Mesendoderm (in vitro differentiated cells): ENCODE data around the gene FEZF1.

Experiments
- DNase-seq: peaks from one replicate; pipeline ENCODE4 v3.0.0; 2013
- H2AK5ac ChIP-seq: 2 replicates; pipeline ENCODE4 v1.6.1; 2013; ENCODE audit warnings: low read length, inconsistent platforms
- H2BK120ac ChIP-seq: 2 replicates; pipeline ENCODE4 v1.6.1; 2013; ENCODE audit warnings: low read depth, mild to moderate bottlenecking, low read length, moderate library complexity, mixed read lengths
- H2BK15ac ChIP-seq: replicated peaks from 2 replicates; pipeline ENCODE4 v1.6.1; 2013; ENCODE audit warnings: low read depth, mild to moderate bottlenecking, moderate library complexity
- H2BK5ac ChIP-seq: 2 replicates; pipeline ENCODE4 v1.6.1; 2013; ENCODE audit warnings: low read length, inconsistent platforms
- H3K18ac ChIP-seq: 2 replicates; pipeline ENCODE4 v1.6.1; 2013; ENCODE audit warnings: mild to moderate bottlenecking, low read length, mixed read lengths
- H3K23ac ChIP-seq: one replicate; pipeline ENCODE4 v1.6.1; 2013; ENCODE audit warnings: low read length
- H3K27ac ChIP-seq: 2 replicates; pipeline ENCODE4 v1.5.1; 2013; ENCODE audit warnings: low read depth, mild to moderate bottlenecking, inconsistent platforms, low read length, moderate library complexity
- H3K27me3 ChIP-seq: 2 replicates; pipeline ENCODE4 v1.6.1; 2013; ENCODE audit warnings: low read length, control low read depth, mild to moderate bottlenecking, inconsistent platforms; ENCODE audit not compliant: insufficient read depth, poor library complexity
- H3K36me3 ChIP-seq: 2 replicates; pipeline ENCODE4 v1.6.1; 2013; ENCODE audit warnings: low read length, inconsistent platforms; ENCODE audit not compliant: control insufficient read depth, insufficient read depth
- H3K4ac ChIP-seq: one replicate; pipeline ENCODE4 v1.6.1; 2013; ENCODE audit warnings: low read depth, mild to moderate bottlenecking, low read length, moderate library complexity
- H3K4me1 ChIP-seq: 2 replicates; pipeline ENCODE4 v1.6.1; 2013; ENCODE audit warnings: low read depth, low read length, inconsistent platforms; ENCODE audit not compliant: control insufficient read depth
- H3K4me2 ChIP-seq: 2 replicates; pipeline ENCODE4 v1.6.1; 2013; ENCODE audit warnings: low read length
- H3K4me3 ChIP-seq: 2 replicates; pipeline ENCODE4 v1.5.1; 2013; ENCODE audit warnings: mild to moderate bottlenecking, low read length
- H3K56ac ChIP-seq: one replicate; pipeline ENCODE4 v1.6.1; 2013; ENCODE audit warnings: low read length
- H3K79me1 ChIP-seq: 2 replicates; pipeline ENCODE4 v1.6.1; 2013; ENCODE audit warnings: low read length, inconsistent platforms
- H3K79me2 ChIP-seq: 2 replicates; pipeline ENCODE4 v1.6.1; 2013; ENCODE audit warnings: mild to moderate bottlenecking, low read length; ENCODE audit not compliant: control insufficient read depth, insufficient read depth
- H3K9ac ChIP-seq: 2 replicates; pipeline ENCODE4 v1.6.1; 2013; ENCODE audit warnings: low read length, inconsistent platforms
- H4K5ac ChIP-seq: one replicate; pipeline ENCODE4 v1.6.1; 2013; ENCODE audit warnings: low read length
- H4K8ac ChIP-seq: one replicate; pipeline ENCODE4 v1.6.1; 2013; ENCODE audit warnings: low read depth, mild to moderate bottlenecking, control low read depth, low read length, moderate library complexity
- WGBS: extraction: QIAGEN DNeasy Blood & Tissue Kit; methylation state at CpG from one replicate; pipeline ENCODE4 v1.1.7; 2013; ENCODE audit warnings: low lambda C conversion rate, missing lambda C conversion rate; ENCODE audit not compliant: insufficient coverage; ENCODE audit errors: extremely low coverage; 5-methylcytosine and 5-hydroxymethylcytosine counted together

FEZF1 gene

DNA sequence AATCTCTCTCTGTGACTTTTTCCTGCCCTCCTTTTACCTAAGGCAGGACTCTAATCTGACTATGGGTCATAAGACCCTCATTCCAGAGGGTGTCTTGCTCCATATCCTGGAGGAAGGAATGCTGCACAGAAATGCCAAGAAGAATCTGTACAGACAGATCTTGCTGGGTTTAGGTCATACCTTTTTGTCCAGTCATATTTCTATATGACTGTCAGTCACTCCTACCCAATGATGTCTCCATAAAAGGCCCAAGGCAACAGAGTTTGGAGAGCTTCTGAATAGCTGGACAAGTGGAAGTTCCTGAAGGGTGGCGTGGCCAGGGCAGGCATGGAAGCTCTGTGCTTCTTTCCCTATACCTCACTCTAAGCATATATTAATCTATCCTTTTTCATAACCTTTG is 47.5 kb downstream of the FEZF1 start:
- no CpG with 5 or more reads among the region's 1 CpG for WGBS
- no peak overlapping the region for H3K23ac ChIP-seq

DNA sequence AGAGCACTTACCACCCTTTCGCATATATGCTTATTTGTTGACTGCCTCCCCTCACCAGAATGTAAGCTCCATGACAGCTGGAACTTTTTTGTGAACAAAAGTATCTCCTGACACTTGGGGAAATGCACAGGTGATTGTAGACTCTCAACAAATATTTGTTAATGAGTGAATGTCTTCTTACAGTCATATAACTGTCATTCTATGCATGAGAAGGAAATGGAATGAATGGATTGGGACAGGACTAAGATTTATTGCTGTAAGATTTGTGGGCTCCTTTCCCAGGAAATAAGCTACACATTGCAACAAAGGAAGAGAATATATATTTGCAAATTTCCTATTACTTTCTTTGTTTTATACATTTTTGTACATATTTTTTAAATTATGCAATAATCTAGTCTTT is 48.5 kb downstream of the FEZF1 start:
- no peak for DNase-seq
- no peak overlapping the region for H3K9ac ChIP-seq
- WGBS: no CpG with 5 or more reads among the region's 1 CpG

More for the DNA sequence above, 47.5 kb downstream of the FEZF1 start:
- Histone ChIP-seq H3K4me1 (no peaks in the 10 kb centered on the region), H2BK5ac (no peak overlapping the region), H2BK120ac (no peak overlapping the region), H4K5ac (no peak overlapping the region), H3K18ac (no peak overlapping the region), H4K8ac (no peak overlapping the region), H3K9ac (no peak overlapping the region), H2BK15ac (no peak overlapping the region), H3K27ac (no peak overlapping the region), H3K4ac (no peak overlapping the region), H3K56ac (no peak overlapping the region), H3K27me3 (no peaks in the 10 kb centered on the region), H3K36me3 (no peaks in the 10 kb centered on the region), H3K79me2 (no peaks in the 10 kb centered on the region), H3K4me2 (no peak overlapping the region), H2AK5ac (no peak overlapping the region), H3K79me1 (no peaks in the 10 kb centered on the region), H3K4me3 (no peak overlapping the region)
- no peak for DNase-seq

DNA sequence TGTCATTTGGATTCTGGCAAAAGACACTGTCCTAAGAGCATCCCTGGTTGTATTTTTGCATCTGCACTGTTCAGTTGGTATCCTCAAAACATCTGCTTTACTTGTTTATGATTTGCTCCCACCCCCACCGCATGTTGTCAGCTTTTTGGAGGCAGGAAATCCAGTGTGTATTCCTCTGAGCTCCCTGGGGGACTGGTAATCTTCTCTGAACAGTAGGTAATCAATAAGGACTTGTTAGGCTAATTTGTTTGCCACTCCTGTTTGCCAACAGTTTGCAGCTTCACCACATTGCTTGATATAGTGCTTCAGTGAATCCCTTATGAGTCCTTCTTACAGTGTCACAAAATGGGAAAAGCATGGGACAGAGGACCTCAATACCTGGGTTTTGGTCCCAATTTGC is 49.1 kb downstream of the FEZF1 start:
- no CpG with 5 or more reads among the region's 1 CpG for WGBS
- H3K4me3 ChIP-seq: no peak overlapping the region
- no peak overlapping the region for H2BK120ac ChIP-seq
- no peak overlapping the region for H2BK15ac ChIP-seq
- H2BK5ac ChIP-seq: no peak overlapping the region
- H3K79me2 ChIP-seq: no peaks in the 10 kb centered on the region
- no peaks in the 10 kb centered on the region for H3K36me3 ChIP-seq
- H3K27me3 ChIP-seq: no peaks in the 10 kb centered on the region
- no peak overlapping the region for H3K9ac ChIP-seq
- no peak overlapping the region for H3K23ac ChIP-seq
- H4K8ac ChIP-seq: no peak overlapping the region
- H3K4ac ChIP-seq: no peak overlapping the region
- no peaks in the 10 kb centered on the region for H3K79me1 ChIP-seq
- H3K4me2 ChIP-seq: no peak overlapping the region
- H3K4me1 ChIP-seq: no peaks in the 10 kb centered on the region
- DNase-seq: peak; percentile 46
- no peak overlapping the region for H4K5ac ChIP-seq
- H3K18ac ChIP-seq: no peak overlapping the region
- no peak overlapping the region for H3K56ac ChIP-seq
- no peak overlapping the region for H3K27ac ChIP-seq
- H2AK5ac ChIP-seq: no peak overlapping the region

More for the DNA sequence above, 48.5 kb downstream of the FEZF1 start:
- Histone ChIP-seq H2BK15ac (no peak overlapping the region), H3K4me2 (no peak overlapping the region), H3K4me1 (no peaks in the 10 kb centered on the region), H3K27ac (no peak overlapping the region), H3K79me2 (no peaks in the 10 kb centered on the region), H4K5ac (no peak overlapping the region), H3K79me1 (no peaks in the 10 kb centered on the region), H3K4me3 (no peak overlapping the region), H2BK5ac (no peak overlapping the region), H3K4ac (no peak overlapping the region), H2BK120ac (no peak overlapping the region), H3K27me3 (no peaks in the 10 kb centered on the region), H3K18ac (no peak overlapping the region), H3K36me3 (no peaks in the 10 kb centered on the region), H3K56ac (no peak overlapping the region), H4K8ac (no peak overlapping the region), H2AK5ac (no peak overlapping the region), H3K23ac (no peak overlapping the region)
